Skeletal muscle cell (primary cell): ENCODE measurements around the gene AQP5.
A peak's percentile ranks its signal among the peaks of the same experiment; 100 is the strongest.

Experiments used
- DNase-seq: peaks from one replicate; pipeline ENCODE4 v3.0.0-alpha.2; 2010; ENCODE audit warnings: low read depth
- H3K4me3 ChIP-seq: 2 replicates; pipeline ENCODE4 v1.5.1; 2011; ENCODE audit warnings: low read depth, mild to moderate bottlenecking, control low read depth, low read length, moderate library complexity

AQP5 gene

GRCh38 chr12:49961111-49961922 is at the start of gene AQP5:
TSS of gene AQP5 (plus strand) at chr12:49961872. CDS start at chr12:49962018, 146 bp downstream.
- peak within 1 kb of the TSS; percentile 25 for H3K4me3 ChIP-seq
- no peak for DNase-seq

GRCh38 chr12:49912345-49913255 is 49.1 kb upstream of the AQP5 start:
- no peak overlapping the region for H3K4me3 ChIP-seq
- no peak for DNase-seq

GRCh38 chr12:49916129-49916919 is 45.3 kb upstream of the AQP5 start:
- no peak overlapping the region for H3K4me3 ChIP-seq
- no peak for DNase-seq

- H3K4me3 ChIP-seq: no peak overlapping the region
- no peak for DNase-seq
These were observed 44.4 kb upstream of the AQP5 start for GRCh38 chr12:49917166-49917787.

- H3K4me3 ChIP-seq: no peak overlapping the region
- no peak for DNase-seq
These were observed 43.9 kb upstream of the AQP5 start for GRCh38 chr12:49917788-49918173.

GRCh38 chr12:49920241-49920914 is 41.3 kb upstream of the AQP5 start:
- DNase-seq: no peak
- no peak overlapping the region for H3K4me3 ChIP-seq

- no peak for DNase-seq
- no peak overlapping the region for H3K4me3 ChIP-seq
These were observed 40.8 kb upstream of the AQP5 start for GRCh38 chr12:49920915-49921286.

GRCh38 chr12:49921299-49921698 is 40.4 kb upstream of the AQP5 start:
- H3K4me3 ChIP-seq: no peak overlapping the region

GRCh38 chr12:49921936-49922335 is 39.7 kb upstream of the AQP5 start:
- DNase-seq: no peak
- no peak overlapping the region for H3K4me3 ChIP-seq

More at GRCh38 chr12:49921299-49921698, 40.4 kb upstream of the AQP5 start:
- DNase-seq: no peak

GRCh38 chr12:49922349-49923034 is 39.2 kb upstream of the AQP5 start:
- no peak overlapping the region for H3K4me3 ChIP-seq
- DNase-seq: no peak

GRCh38 chr12:49923035-49923644 is 38.5 kb upstream of the AQP5 start:
- no peak overlapping the region for H3K4me3 ChIP-seq
- DNase-seq: no peak

GRCh38 chr12:49923880-49924556 is 37.7 kb upstream of the AQP5 start:
- DNase-seq: no peak
- no peak overlapping the region for H3K4me3 ChIP-seq

- H3K4me3 ChIP-seq: no peak overlapping the region
- no peak for DNase-seq
These were observed 36.9 kb upstream of the AQP5 start for GRCh38 chr12:49924628-49925246.

GRCh38 chr12:49925433-49926204 is 36.1 kb upstream of the AQP5 start:
- DNase-seq: no peak
- H3K4me3 ChIP-seq: no peak overlapping the region

- DNase-seq: no peak
- H3K4me3 ChIP-seq: no peak overlapping the region
These were observed 33.2 kb upstream of the AQP5 start for GRCh38 chr12:49928471-49928870.

- DNase-seq: no peak
- no peak overlapping the region for H3K4me3 ChIP-seq
These were observed 32.1 kb upstream of the AQP5 start for GRCh38 chr12:49929581-49929980.
